ENCODE data around the gene TMX2. TPM values are rescaled to one million over a fixed set of nuclear protein-coding genes. Genes with fewer than 3 reads are reported as not detected.
"Not testable (repeated sequence)": the region's sequence is repeated elsewhere in the genome, so short reads cannot be mapped to it uniquely, and the experiment has no call there.

The TMX2 gene
- total RNA-seq, 4 donors from 2014 or later, result 23.3 to 62.1 (median 49.8) TPM

DNA sequence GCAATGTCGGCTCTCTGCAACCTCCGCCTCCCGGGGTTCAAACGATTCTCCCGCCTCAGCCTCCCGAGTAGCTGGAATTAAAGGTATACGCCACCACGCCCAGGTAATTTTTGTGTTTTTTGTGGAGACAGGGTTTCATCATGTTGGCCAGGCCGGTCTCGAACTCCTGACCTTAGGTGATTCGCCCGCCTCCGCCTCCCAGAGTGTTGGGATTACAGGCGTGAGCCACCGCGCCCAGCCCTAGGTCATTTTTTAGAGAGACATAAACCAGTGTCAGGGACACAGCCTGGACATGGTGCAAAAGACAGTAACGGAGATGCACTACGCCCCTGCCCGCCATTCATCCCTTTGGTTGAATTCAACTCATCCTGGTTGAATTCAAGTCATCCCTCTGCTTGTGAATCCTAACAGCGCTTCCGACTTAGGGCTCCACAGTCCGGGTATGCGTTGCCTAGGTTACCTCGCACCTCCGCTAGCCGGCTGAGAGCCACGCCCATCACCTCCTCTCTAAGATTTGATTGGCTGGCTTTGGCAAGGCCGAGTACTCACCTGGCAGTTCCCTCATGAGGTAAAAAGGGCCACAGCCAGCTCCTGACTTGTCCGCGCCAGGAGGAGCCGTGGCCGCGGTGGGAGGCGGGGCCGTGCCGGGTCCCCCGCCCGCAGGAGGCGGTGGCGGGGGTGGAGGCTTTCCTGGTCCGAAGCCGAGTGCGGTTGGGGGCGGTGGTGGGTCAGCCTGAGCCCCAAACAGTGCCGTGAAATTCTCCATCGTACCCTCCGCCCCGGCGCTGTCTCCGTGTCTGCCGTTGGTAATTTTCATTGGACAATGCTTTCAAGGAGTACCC is 758 bp upstream of the TMX2 start, which contains the start of gene MED19:
TSS of gene MED19 (minus strand) at position 802 of the 842 bp plus-strand sequence. CDS start at position 766, 36 bp downstream.
- peak; percentile 65 to 79 for DNase-seq
- Histone ChIP-seq H3K27me3 (no peaks in the 10 kb centered on the region), H3K9me3 (no peaks in the 10 kb centered on the region), H3K4me3 (peak within 1 kb of the TSS; percentile 77 to 93), H3K4me1 (peaks cover 0 to 15% of the 10 kb centered on the region in 2 donors), H3K27ac (peak within 1 kb of the TSS; percentile 69 to 92), H3K36me3 (no peaks in the 10 kb centered on the region)
- TF ChIP-seq POLR2A (IDR thresholded peaks at IDR 0.05), result peak in 1 of 2 donors; percentile 34
- TF ChIP-seq, protein P1, sequence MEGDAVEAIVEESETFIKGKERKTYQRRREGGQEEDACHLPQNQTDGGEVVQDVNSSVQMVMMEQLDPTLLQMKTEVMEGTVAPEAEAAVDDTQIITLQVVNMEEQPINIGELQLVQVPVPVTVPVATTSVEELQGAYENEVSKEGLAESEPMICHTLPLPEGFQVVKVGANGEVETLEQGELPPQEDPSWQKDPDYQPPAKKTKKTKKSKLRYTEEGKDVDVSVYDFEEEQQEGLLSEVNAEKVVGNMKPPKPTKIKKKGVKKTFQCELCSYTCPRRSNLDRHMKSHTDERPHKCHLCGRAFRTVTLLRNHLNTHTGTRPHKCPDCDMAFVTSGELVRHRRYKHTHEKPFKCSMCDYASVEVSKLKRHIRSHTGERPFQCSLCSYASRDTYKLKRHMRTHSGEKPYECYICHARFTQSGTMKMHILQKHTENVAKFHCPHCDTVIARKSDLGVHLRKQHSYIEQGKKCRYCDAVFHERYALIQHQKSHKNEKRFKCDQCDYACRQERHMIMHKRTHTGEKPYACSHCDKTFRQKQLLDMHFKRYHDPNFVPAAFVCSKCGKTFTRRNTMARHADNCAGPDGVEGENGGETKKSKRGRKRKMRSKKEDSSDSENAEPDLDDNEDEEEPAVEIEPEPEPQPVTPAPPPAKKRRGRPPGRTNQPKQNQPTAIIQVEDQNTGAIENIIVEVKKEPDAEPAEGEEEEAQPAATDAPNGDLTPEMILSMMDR (IDR thresholded peaks at IDR 0.05), result no peak
- intact Hi-C loops (cut with DNase I; ENCODE audit: low total_unique reads), result no loop called here

DNA sequence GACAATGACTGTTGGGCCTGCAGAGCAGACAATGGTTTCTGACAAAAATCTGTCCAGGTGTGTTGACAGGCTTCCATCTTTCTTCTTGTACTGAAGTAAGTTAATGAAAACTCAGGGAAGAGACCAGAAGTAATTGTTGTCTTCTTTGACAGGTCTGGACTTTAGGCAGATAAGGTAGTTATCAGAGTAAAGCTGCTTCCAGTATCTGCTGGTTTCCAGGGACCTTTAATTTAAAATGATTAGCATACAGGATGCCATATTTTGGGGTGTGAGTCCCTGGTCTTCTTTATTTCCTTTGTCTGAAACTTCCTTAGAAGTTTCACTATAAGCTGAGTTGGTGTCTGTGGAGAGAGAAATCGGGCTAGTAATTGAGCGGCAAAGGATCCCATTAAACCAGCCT is 1.4 kb downstream of the TMX2 start:
- Histone ChIP-seq H3K4me3 (peak overlapping the region in 1 of 2 donors; percentile 70), H3K36me3 (no peaks in the 10 kb centered on the region)
- intact Hi-C loops (cut with DNase I; ENCODE audit: low total_unique reads), result no loop called here

DNA sequence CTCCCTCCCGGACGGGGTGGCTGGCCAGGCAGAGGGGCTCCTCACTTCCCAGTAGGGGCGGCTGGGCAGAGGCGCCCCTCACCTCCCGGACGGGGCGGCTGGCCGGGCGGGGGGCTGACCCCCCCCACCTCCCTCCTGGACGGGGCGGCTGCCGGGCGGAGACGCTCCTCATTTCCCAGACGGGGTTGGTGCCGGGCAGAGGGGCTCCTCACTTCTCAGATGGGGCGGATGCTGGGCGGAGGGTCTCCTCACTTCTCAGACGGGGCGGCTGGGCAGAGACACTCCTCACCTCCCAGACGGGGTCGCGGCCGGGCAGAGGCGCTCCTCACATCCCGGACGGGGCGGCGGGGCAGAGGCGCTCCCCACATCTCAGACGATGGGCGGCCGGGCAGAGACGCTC is 4.3 kb downstream of the TMX2 start:
- H3K27ac ChIP-seq; DNase-seq; H3K4me3 ChIP-seq; H3K36me3 ChIP-seq; H3K9me3 ChIP-seq; intact Hi-C loops (cut with DNase I; ENCODE audit: low total_unique reads); H3K27me3 ChIP-seq; H3K4me1 ChIP-seq: not testable (repeated sequence)

More for the DNA sequence above, 1.4 kb downstream of the TMX2 start:
- TF ChIP-seq POLR2A (IDR thresholded peaks at IDR 0.05), result no peak
- TF ChIP-seq, protein P1 (IDR thresholded peaks at IDR 0.05), result no peak
- Histone ChIP-seq H3K27ac (no peak overlapping the region), H3K4me1 (peaks cover 0 to 15% of the 10 kb centered on the region in 2 donors), H3K27me3 (no peaks in the 10 kb centered on the region), H3K9me3 (no peaks in the 10 kb centered on the region)
- no peak for DNase-seq

DNA sequence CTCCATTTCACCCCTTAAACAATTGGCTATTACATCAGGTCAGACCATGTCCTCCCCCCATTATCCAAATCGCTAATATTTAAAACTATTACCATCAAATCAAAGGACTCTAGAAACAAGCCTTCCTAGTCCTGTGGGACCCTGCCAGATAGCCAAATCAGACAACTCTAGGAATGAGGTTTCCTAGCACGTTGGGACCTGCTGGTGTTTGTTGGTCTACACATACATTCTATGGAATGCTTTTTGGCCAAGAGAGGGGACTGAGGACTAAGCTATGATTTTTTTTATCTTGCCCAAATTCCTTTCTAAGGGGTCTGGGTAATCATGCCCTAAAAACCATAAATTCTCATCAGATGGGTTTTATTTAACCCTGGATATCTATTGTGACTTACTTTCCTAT is 14.8 kb downstream of the TMX2 start:
- DNase-seq, result no peak

DNA sequence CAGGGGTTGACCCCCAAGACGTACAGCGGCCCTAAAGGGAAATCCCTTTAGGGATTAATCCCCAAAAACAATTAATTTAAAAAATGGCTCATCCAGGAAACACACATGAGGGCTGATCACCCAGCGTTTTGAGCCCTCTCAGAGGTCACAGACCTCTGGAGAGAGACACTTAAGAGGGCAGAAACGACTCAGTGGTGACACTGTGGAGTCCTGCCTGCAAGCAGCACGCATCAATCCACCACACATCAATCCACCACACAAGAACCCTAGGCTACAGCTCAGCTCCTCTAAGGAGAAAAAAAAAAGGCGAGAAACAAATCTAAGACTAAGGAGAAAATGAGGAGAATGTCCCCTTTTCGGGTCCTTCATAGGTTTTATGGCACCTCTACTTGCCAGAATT is 16.4 kb downstream of the TMX2 start:
- H3K4me1 ChIP-seq, result no peaks in the 10 kb centered on the region
- TF ChIP-seq, protein P1 (IDR thresholded peaks at IDR 0.05), result no peak
- TF ChIP-seq POLR2A (IDR thresholded peaks at IDR 0.05), result no peak
- no peak overlapping the region for H3K4me3 ChIP-seq

More for the DNA sequence above, 14.8 kb downstream of the TMX2 start:
- H3K4me1 ChIP-seq, result no peaks in the 10 kb centered on the region
- no peaks in the 10 kb centered on the region for H3K27me3 ChIP-seq
- no peak for TF ChIP-seq POLR2A (IDR thresholded peaks at IDR 0.05)
- TF ChIP-seq, protein P1 (IDR thresholded peaks at IDR 0.05), result no peak
- intact Hi-C loops (cut with DNase I; ENCODE audit: low total_unique reads), result no loop called here
- H3K27ac ChIP-seq, result no peak overlapping the region
- no peak overlapping the region for H3K4me3 ChIP-seq
- H3K9me3 ChIP-seq, result no peaks in the 10 kb centered on the region
- no peaks in the 10 kb centered on the region for H3K36me3 ChIP-seq

More for the DNA sequence above, 16.4 kb downstream of the TMX2 start:
- intact Hi-C loops (cut with DNase I; ENCODE audit: low total_unique reads), result no loop called here
- Histone ChIP-seq H3K9me3 (no peaks in the 10 kb centered on the region), H3K27me3 (no peaks in the 10 kb centered on the region), H3K36me3 (no peaks in the 10 kb centered on the region), H3K27ac (no peak overlapping the region)
- DNase-seq, result no peak
